Measurements from ENCODE around the gene NACA.

NACA gene

DNA sequence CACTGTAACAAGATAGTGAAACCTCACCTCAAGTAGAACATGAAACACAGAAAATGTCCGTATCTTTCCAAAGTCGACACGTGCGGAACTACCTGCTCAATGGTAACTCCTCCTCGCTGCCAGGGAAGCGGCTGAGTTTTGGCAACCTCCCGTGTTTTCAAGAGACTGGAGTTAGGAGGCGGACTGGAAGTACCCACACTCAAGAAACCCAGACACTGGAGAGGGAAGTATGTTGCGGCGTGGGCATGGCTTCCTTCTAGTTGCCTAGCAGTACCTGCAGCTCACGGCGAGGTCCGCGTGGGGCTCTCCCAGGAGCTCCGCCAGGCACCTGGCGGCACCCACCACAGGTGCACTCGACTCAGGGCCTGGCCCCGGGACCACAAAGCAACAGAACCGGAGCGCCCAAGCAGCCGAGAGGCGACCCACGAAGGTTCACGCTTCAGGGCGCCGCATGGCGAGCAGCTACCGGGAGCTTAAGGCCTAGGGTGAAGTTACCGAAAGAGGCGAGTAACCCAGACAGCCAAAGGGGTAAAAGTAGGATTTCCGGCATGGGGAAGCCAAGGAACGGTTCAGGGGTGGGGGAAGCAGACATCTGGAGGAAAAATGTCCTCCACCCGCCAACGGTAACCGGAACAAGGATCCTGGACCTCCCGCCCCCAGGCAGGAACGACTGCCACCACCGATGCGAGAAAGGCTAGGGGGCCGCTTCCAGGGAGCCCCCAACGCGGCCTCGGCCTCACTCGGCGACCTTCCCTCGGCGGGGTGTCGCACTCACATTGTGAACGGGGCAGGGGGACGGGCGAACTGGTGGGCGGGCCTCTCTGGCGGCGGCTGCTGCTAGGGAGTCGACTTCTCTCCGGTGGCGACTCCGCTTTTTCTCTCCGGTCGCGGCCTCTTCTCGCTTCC lies 37.6 kb downstream of the NACA start:
- DNase-seq (ENCODE audit: low spot score), result peak; percentile 43

DNA sequence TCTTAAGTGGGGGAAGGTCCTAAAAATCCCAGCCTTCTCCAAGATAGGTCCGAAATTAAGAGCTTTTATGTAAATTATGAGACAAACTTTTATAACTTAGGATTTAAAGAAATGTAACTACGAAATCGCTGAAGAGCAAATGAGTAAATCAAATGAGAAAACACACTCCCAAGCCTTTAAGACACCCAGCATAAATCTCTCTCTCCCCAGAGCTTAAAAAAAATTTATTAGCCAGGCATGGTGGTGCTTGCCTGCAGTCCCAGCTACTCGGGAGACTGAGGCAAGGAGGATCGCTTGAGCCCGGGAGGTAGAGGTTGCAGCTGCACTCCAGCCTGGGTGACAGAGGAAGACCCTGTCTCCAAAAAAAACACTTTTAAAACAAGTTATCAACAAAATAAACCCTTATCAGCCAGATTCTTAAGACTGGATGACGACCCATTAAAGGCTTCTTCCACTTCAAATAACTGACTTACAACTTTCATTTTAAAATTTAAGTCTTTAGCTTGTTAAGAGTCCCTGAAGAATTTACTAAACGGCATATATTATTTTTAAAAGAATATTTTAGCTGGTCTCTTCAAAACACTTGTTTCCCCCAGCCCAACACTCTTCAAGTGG lies 40.2 kb downstream of the NACA start:
- no peak for DNase-seq (ENCODE audit: low spot score)

DNA sequence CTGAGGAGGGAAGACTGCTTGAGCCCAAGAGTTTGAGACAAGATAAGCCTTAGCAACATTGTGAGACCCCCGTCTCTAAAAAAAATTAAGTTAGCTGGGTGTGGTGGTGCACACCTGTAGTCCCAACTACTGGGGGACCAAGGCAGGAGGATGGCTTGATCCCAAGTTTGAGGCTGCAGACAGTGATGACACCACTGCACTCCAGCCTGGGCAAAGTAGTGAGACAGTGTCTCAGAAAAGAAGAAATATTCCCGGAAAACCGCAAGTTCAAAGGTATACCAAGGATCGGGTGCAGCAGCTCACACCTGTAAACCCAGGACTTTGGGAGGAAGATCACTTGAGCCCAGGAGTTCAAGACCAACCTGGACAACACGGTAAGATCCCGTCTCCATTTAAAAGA lies 42.8 kb downstream of the NACA start:
- no peak for DNase-seq (ENCODE audit: low spot score)

DNA sequence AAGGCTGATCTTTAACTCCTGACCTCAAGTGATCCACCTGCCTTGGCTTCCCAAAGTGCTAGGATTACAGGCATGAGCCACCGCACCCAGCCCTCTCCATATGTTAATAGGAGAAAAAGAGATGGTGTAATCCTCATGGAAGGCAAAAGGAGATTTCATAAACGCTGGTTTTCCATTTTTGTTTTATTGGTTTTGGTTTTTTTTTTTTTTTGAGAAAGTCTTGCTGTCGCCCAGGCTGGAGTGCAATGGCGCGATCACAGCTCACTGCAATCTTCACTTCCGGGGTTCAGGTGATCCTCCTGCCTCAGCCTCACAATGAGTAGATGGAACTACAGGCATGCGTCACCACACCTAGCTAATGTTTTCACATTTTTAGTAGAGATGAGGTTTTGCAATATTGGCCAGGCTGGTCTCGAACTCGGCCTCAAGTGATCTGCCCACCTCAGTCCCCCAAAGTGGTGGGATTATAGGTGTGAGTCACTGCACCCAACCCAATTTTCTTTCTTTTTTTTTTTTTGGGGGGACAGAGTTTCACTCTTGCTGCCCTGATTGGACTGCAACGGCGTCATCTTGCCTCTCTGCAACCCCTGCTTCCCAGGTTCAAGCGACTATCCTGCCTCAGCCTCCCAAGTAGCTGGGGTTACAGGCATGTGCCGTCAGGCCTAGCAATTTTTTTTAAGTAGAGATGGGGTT lies 45.1 kb downstream of the NACA start:
- DNase-seq (ENCODE audit: low spot score), result no peak

DNA sequence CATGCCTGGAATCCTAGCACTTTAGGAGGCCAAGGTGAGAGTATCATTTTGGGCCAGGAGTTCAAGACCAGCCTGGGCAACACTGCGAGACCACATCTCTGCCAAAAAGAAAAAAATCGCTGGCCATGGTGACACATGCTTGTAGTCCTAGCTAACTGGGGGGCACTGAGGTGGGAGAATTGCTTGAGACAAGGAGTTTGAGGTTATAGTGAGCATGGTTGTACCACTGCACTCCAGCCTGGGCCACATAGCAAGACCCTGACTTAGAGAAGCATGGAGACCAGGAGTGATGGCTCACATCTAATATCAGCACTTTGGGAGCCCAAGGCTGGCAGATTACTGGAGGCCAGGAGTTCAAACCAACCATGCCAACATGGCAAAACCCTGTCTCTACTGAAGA lies 46.2 kb downstream of the NACA start:
- DNase-seq (ENCODE audit: low spot score), result no peak

DNA sequence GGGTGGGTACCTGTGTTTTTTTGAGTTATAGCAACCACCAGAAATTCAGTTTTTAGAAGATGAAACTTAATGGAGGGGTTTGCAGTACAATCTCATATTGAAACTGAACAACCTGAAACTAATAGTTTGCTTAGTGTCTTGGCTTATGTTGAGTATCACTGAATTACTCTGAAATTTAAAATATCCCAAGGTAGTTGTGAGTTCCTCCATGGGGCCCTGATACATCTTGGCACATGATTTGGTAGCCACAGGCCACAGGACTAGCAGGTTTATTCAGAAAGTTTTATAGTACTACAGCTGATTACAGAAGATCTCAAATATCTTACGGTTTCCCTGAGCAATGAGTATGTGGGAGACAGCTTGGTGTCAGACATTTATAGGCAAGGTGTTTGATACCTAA lies 47.4 kb downstream of the NACA start:
- no peak for DNase-seq (ENCODE audit: low spot score)

DNA sequence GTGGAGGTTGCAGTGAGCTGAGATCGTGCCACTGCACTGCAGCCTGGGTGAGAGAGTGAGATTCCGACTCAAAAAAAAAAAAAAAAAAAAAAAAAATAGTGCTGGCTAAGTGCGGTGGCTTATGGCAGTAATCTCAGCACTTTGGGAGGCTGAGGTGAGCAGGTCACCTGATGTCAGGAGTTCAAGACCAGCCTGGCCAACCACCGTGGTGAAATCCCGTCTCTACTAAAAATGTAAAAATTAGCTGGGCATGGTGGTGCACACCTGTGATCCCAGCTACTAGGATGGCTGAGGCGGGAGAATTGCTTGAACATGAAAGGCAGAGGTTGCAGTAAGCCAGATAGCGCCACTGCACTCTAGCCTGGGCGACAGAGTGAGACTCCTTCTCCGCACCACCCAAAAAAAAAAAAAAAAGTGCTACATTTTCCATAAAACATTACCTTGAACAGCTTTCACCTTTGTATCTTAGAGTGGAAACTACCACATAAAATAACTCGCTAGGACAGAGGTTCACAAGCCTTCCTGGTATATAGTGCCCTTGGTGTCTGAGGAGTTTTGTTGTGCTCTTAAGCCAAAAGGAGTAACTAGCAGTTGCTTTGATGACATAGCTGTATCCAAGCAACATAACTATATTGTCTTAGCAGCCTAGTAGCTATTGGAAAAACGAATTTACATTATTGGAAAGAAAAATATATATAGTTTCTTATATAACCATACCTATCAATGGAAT lies 48.1 kb downstream of the NACA start:
- DNase-seq (ENCODE audit: low spot score), result no peak

DNA sequence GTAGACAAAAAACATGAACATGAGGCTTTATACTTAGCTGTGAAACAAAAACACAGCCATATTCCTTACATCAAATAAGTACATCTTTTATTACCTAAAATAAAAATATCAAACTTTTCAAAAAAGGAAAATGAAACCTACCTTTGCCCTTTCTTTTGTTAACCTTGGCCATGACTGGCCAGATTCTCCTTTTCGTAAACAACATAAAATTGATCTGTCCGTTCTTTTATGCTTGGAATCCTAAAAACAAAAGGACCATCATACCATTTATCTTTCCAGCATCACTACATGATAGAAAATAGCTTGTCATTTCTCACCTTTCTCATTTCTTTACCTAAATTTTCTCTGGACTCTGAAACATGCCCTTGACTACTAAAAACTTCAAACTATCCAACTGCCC lies 53.5 kb downstream of the NACA start:
- DNase-seq (ENCODE audit: low spot score), result no peak

DNA sequence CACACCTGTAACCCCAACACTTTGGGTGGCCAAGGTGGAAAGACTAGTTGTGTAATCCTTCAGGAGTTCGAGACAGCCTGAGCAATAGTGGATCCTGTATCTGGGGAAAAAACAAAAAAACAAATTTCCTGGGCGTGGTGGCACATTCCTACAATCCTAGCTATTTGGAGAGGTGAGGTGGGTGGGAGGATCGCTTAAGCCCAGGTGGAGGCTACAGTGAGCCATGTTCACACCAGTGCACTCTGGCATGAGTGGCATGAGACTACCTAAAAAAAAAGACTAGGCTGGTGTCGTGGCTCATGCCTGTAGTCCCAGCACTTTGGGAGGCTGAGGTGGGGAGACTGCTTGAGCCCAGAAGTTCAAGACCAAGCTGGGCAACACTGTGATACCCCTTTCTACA lies 54.3 kb downstream of the NACA start:
- DNase-seq (ENCODE audit: low spot score), result no peak

DNA sequence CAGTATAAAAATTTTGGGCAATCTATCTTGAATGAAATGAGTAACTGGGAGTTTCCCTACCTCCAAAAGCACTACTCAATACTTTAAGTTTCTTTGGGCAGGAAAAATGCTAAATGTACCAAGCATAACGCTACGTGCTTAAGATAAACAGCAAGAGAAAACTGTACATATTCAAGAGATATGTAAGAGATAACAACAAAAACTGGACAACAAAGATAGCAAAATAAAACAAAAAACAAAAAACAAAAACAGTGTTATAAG lies 57.0 kb downstream of the NACA start:
- no peak for DNase-seq (ENCODE audit: low spot score)

Measured in cerebellar cortex (tissue), 1 donor.